ENCODE measurements around the gene MAD1L1.

The MAD1L1 gene

GRCh38 chr7:2192831-2193534, 39.8 kb downstream of the MAD1L1 start:
- H3K4me1 ChIP-seq (ENCODE audit: control insufficient read depth in 1 of 2, insufficient read depth in 1 of 2, low read depth in 1 of 2, low read length in 1 of 2), result no peaks in the 10 kb centered on the region
- H3K27ac ChIP-seq, result no peak overlapping the region
- H3K9me3 ChIP-seq, result no peaks in the 10 kb centered on the region
- no peak for TF ChIP-seq CTCF (IDR thresholded peaks at IDR 0.05)
- no peaks in the 10 kb centered on the region for H3K27me3 ChIP-seq
- H3K4me3 ChIP-seq (ENCODE audit: low read depth in 1 of 2, low read length in 1 of 2), result no peak overlapping the region
- H3K36me3 ChIP-seq, result peaks cover 18% of the 10 kb centered on the region

DNA sequence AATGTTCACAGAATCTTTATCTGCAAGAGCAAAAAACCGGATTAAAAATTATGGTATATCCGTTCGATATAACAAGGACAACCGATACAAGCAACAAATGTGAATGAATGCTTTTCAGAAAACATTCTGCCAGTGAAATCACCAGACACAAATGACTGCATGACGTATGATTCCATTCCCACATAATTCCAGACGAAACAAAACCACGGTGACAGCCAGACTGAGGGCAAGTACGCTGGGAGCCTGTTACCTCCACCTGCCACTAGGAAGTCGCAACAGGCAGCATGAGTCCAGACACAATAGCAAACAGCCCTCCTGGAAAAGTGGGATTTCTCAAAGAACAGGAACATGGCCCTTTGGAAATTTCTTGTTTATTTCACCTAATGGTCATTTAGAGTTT, 41.7 kb downstream of the MAD1L1 start:
- H3K36me3 ChIP-seq, result peaks cover 7% of the 10 kb centered on the region
- no peaks in the 10 kb centered on the region for H3K9me3 ChIP-seq
- H3K4me1 ChIP-seq (ENCODE audit: control insufficient read depth in 1 of 2, insufficient read depth in 1 of 2, low read depth in 1 of 2, low read length in 1 of 2), result no peaks in the 10 kb centered on the region
- TF ChIP-seq CTCF (IDR thresholded peaks at IDR 0.05), result no peak
- no peaks in the 10 kb centered on the region for H3K27me3 ChIP-seq
- no peak overlapping the region for H3K4me3 ChIP-seq (ENCODE audit: low read depth in 1 of 2, low read length in 1 of 2)
- H3K27ac ChIP-seq, result no peak overlapping the region

- H3K4me1 ChIP-seq (ENCODE audit: control insufficient read depth in 1 of 2, insufficient read depth in 1 of 2, low read depth in 1 of 2, low read length in 1 of 2), result no peaks in the 10 kb centered on the region
- peaks cover 2% of the 10 kb centered on the region for H3K36me3 ChIP-seq
- no peak overlapping the region for H3K4me3 ChIP-seq (ENCODE audit: low read depth in 1 of 2, low read length in 1 of 2)
- H3K27ac ChIP-seq, result no peak overlapping the region
- H3K9me3 ChIP-seq, result no peaks in the 10 kb centered on the region
- no peaks in the 10 kb centered on the region for H3K27me3 ChIP-seq
- TF ChIP-seq CTCF (IDR thresholded peaks at IDR 0.05), result no peak
These were observed 42.2 kb downstream of the MAD1L1 start for GRCh38 chr7:2190531-2190930.

GRCh38 chr7:2186166-2186565, 46.6 kb downstream of the MAD1L1 start:
- H3K4me1 ChIP-seq (ENCODE audit: control insufficient read depth in 1 of 2, insufficient read depth in 1 of 2, low read depth in 1 of 2, low read length in 1 of 2), result no peaks in the 10 kb centered on the region
- peaks cover 4% of the 10 kb centered on the region for H3K36me3 ChIP-seq
- no peak for TF ChIP-seq CTCF (IDR thresholded peaks at IDR 0.05)
- no peak overlapping the region for H3K27ac ChIP-seq
- no peaks in the 10 kb centered on the region for H3K27me3 ChIP-seq
- H3K9me3 ChIP-seq, result no peaks in the 10 kb centered on the region
- no peak overlapping the region for H3K4me3 ChIP-seq (ENCODE audit: low read depth in 1 of 2, low read length in 1 of 2)

DNA sequence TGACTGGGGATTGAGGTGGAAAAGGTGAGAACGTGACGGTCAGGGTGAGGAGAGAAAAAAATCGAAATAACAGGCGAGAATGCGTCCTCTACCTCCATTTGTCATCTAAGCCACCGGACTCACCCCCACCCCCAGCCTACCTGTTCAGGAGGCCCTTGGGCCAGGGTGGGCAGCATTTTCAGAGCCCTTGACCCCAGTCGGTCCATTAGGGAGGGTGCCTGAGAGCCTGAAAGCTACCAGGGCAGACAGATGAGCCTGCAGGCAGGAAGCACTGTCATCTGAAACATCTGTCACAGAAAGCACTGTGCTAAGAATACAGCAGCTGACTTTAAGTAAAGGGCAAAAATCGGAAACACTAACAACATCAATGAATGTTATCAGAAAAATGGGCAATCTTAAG, 47.0 kb downstream of the MAD1L1 start:
- no peaks in the 10 kb centered on the region for H3K4me1 ChIP-seq (ENCODE audit: control insufficient read depth in 1 of 2, insufficient read depth in 1 of 2, low read depth in 1 of 2, low read length in 1 of 2)
- TF ChIP-seq CTCF (IDR thresholded peaks at IDR 0.05), result no peak
- H3K27me3 ChIP-seq, result no peaks in the 10 kb centered on the region
- H3K27ac ChIP-seq, result no peak overlapping the region
- H3K9me3 ChIP-seq, result no peaks in the 10 kb centered on the region
- H3K36me3 ChIP-seq, result peaks cover 4% of the 10 kb centered on the region
- H3K4me3 ChIP-seq (ENCODE audit: low read depth in 1 of 2, low read length in 1 of 2), result no peak overlapping the region
